MM.1S (cell line): Measurements from ENCODE around the gene PLCB1.

ENCODE experiments used
- EZH2 ChIP-seq: fragments of 300-600 bp; sonication (generic); optimal IDR thresholded peaks from 2 replicates; pipeline ENCODE3; 2017; ENCODE audit warnings: low read depth, mild to moderate bottlenecking, antibody characterized with exemption, low read length, mixed read lengths
- EZH2phosphoT487 ChIP-seq: fragments of 300-600 bp; sonication (generic); IDR thresholded peaks from 2 replicates; pipeline ENCODE4 v1.6.1; 2018; ENCODE audit warnings: antibody characterized with exemption, low read length
- TF ChIP-seq, protein P1 (sequence below): fragments of 300-600 bp; sonication (generic); IDR thresholded peaks from 2 replicates; pipeline ENCODE4 v1.5.1; 2016; ENCODE audit warnings: antibody characterized with exemption, low read length, mixed read lengths

DNA sequence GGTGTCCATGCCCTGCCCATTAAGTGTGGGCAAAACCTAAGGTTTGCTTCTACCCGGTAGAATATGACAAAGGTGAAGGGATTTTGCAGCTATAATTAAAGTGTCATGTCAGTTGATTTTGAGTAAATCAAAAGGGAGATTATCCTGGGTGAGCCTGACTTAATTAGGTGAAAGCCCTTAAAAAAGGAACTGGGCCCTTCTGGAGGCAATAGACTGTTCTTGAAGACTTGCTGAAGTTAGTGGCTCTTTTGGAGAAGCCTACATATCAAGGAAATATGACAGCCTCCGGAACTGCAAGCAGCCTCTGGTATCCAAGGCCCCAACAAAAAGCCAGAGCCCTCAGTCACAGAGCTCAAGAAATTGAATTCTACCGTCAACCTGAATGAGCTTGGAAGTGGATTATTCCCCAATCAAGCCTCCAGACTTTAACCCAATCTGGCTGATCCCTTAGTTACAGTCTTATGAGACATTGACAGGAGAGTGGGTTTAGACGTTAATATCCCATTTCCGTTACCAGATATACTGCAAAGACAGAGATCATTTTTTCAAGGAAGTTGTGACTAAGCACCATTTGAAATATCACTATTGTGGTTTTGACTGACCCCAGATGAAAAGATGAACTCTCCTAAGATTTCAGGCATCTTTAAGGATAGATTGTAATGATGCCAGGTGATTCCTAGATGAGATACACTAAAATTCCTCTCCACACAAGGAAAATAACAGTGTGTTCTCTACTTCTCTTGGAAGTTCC, 303.4 kb downstream of the PLCB1 start:
- TF ChIP-seq, protein P1, sequence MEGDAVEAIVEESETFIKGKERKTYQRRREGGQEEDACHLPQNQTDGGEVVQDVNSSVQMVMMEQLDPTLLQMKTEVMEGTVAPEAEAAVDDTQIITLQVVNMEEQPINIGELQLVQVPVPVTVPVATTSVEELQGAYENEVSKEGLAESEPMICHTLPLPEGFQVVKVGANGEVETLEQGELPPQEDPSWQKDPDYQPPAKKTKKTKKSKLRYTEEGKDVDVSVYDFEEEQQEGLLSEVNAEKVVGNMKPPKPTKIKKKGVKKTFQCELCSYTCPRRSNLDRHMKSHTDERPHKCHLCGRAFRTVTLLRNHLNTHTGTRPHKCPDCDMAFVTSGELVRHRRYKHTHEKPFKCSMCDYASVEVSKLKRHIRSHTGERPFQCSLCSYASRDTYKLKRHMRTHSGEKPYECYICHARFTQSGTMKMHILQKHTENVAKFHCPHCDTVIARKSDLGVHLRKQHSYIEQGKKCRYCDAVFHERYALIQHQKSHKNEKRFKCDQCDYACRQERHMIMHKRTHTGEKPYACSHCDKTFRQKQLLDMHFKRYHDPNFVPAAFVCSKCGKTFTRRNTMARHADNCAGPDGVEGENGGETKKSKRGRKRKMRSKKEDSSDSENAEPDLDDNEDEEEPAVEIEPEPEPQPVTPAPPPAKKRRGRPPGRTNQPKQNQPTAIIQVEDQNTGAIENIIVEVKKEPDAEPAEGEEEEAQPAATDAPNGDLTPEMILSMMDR, result no peak
- TF ChIP-seq EZH2 (no peak), EZH2phosphoT487 (no peak)
